HG03060 (cell line): ENCODE results near the gene SUMO2.

Experiments used
- ATAC-seq: cut with Tn5 transposase; IDR thresholded peaks from one replicate; pipeline ENCODE4 v1.9.1; 2021; ENCODE audit warnings: low read depth, moderate number of reproducible peaks; ENCODE audit not compliant: unreplicated experiment

The SUMO2 gene

GRCh38 chr17:75124819-75125162, 58.0 kb downstream of the SUMO2 start:
- ATAC-seq = no peak

- ATAC-seq = no peak
Observed at GRCh38 chr17:75124041-75124818, 58.5 kb downstream of the SUMO2 start.

- ATAC-seq = no peak
Observed at GRCh38 chr17:75118307-75118706, 64.5 kb downstream of the SUMO2 start.

GRCh38 chr17:75116737-75117136, 66.0 kb downstream of the SUMO2 start:
- no peak for ATAC-seq
